CD4-positive, alpha-beta memory T cell (primary cell): ENCODE data around the gene NGLY1. TPM values are rescaled to one million over a fixed set of nuclear protein-coding genes. Genes with fewer than 3 reads are reported as not detected.

Experiments
- CTCF ChIA-PET: fragments of 350-600 bp; sonication (Branson Sonifier 250); formaldehyde crosslinking; loops from one replicate; lab custom pipeline; 2021; ENCODE audit warnings: inconsistent platforms; ENCODE audit not compliant: partially characterized antibody; lab: Charles Lee
- POLR2A ChIA-PET: fragments of 350-600 bp; sonication (Branson Sonifier 250); formaldehyde crosslinking; loops from one replicate; lab custom pipeline; 2021; ENCODE audit not compliant: partially characterized antibody; lab: Charles Lee
- DNase-seq, 5 donors: peaks; one replicate each; pipeline versions ENCODE4 v3.0.0 to v3.0.0-alpha.2; 2020 to 2022; ENCODE audit warnings: mixed read lengths in 1 of 5
- H3K27ac ChIP-seq: one replicate; pipeline ENCODE4 v1.7.0; 2013; ENCODE audit warnings: low read depth, low read length
- H3K27me3 ChIP-seq: 2 replicates; pipeline ENCODE4 v1.7.0; 2013; ENCODE audit warnings: mild to moderate bottlenecking, low read length, moderate library complexity; ENCODE audit not compliant: insufficient read depth
- H3K36me3 ChIP-seq: 2 replicates; pipeline ENCODE4 v1.7.0; 2013; ENCODE audit warnings: mild to moderate bottlenecking, low read length, moderate library complexity; ENCODE audit not compliant: insufficient read depth
- H3K4me1 ChIP-seq: 2 replicates; pipeline ENCODE4 v1.7.0; 2013; ENCODE audit warnings: mild to moderate bottlenecking, low read length, moderate library complexity; ENCODE audit not compliant: insufficient read depth
- H3K4me3 ChIP-seq, 2 donors: one replicate each; pipeline ENCODE4 v1.7.0; 2013; ENCODE audit warnings: low read length in 2 of 2, mild to moderate bottlenecking in 1 of 2
- H3K9me3 ChIP-seq, 2 donors: one replicate each; pipeline ENCODE4 v1.7.0; 2013; ENCODE audit warnings: low read length in 2 of 2, control low read depth in 1 of 2; ENCODE audit not compliant: control insufficient read depth in 1 of 2
- H3K27ac Mint-ChIP-seq, 7 donors: one replicate each; pipeline ENCODE4 v1.8.0; 2020 to 2021; ENCODE audit warnings: mixed read lengths in 7 of 7, mild to moderate bottlenecking in 6 of 7, inconsistent platforms in 3 of 7, moderate library complexity in 3 of 7
- H3K27me3 Mint-ChIP-seq, 2 donors: one replicate each; pipeline ENCODE4 v1.8.0; 2020 to 2021; ENCODE audit warnings: mixed read lengths in 2 of 2
- H3K36me3 Mint-ChIP-seq, 2 donors: one replicate each; pipeline ENCODE4 v1.8.0; 2020 to 2021; ENCODE audit warnings: mixed read lengths in 2 of 2, inconsistent platforms in 1 of 2, mild to moderate bottlenecking in 1 of 2
- H3K4me1 Mint-ChIP-seq, 4 donors: one replicate each; pipeline ENCODE4 v1.8.0; 2020 to 2021; ENCODE audit warnings: mixed read lengths in 4 of 4, mild to moderate bottlenecking in 1 of 4
- H3K4me3 Mint-ChIP-seq, 8 donors: one replicate each; pipeline ENCODE4 v1.8.0; 2020 to 2021; ENCODE audit warnings: mixed read lengths in 8 of 8, mild to moderate bottlenecking in 7 of 8, moderate library complexity in 6 of 8, inconsistent platforms in 3 of 8
- H3K9me3 Mint-ChIP-seq, 8 donors: one replicate each; pipeline ENCODE4 v1.8.0; 2020 to 2021; ENCODE audit warnings: mixed read lengths in 8 of 8, mild to moderate bottlenecking in 5 of 8, inconsistent platforms in 3 of 8, moderate library complexity in 1 of 8
- intact Hi-C: fragments of 100-400 bp; cut with micrococcal nuclease; formaldehyde crosslinking; loops from one replicate; pipeline ENCODE4 v1.15.1; 2023
- polyA plus RNA-seq, 2 donors: library from polyadenylated mRNA; unstranded; fragments of 300-500 nt; fragmentation: Illumina TruSeq; gene quantifications; one replicate each; pipeline ENCODE4 v1.2.3, GENCODE V29; 2021
- total RNA-seq, 2 experiments: library from RNA; stranded (reverse); gene quantifications; one replicate each; pipeline ENCODE4 v1.2.3, GENCODE V29; 2021

Gene NGLY1
- total and polyA plus RNA-seq, 4 experiments from 2014 or later, result 52.0 to 74.3 (median 64.7) TPM

- Mint-ChIP-seq H3K27ac (no peak overlapping the region), H3K9me3 (no peaks in the 10 kb centered on the region), H3K36me3 (no peaks in the 10 kb centered on the region), H3K27me3 (peaks cover 0 to 5% of the 10 kb centered on the region in 2 donors), H3K4me1 (no peaks in the 10 kb centered on the region), H3K4me3 (no peak overlapping the region)
- no peak overlapping the region for H3K4me3 ChIP-seq
- no peak overlapping the region for H3K27ac ChIP-seq
- ChIA-PET CTCF (interaction anchor here (1.0 kb wide), 1 partner anchor 12 kb away, joined by 3 read pairs; no protein-coding TSS in a partner anchor), POLR2A (no interaction called here)
- no peaks in the 10 kb centered on the region for H3K36me3 ChIP-seq
- H3K9me3 ChIP-seq, result no peaks in the 10 kb centered on the region
- intact Hi-C loops, result no loop called here
- H3K4me1 ChIP-seq, result no peaks in the 10 kb centered on the region
- no peaks in the 10 kb centered on the region for H3K27me3 ChIP-seq
- no peak for DNase-seq
Measured at GRCh38 chr3:25679642-25680302, 103.5 kb downstream of the NGLY1 start.

DNA sequence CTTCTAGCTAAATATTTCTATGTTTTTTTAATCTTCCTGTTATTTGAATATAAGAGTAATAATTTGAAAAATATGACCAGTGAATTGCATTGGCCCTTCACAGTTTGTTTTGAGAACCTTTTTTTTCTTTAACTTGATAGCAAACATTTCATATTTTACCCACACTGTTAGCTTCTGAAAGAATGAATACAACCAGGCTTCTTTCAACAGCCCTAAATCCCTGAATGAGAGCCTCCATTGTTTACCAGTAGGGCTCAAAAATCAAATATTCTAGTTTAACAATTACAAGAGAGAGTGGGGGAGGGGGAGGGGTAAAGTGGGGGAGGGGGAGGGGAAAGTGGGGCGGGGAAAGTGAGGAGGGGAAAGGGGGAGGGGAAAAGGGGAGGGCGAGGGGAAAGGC lies 104.1 kb downstream of the NGLY1 start:
- Histone ChIP-seq H3K4me1 (no peaks in the 10 kb centered on the region), H3K4me3 (no peak overlapping the region), H3K27ac (no peak overlapping the region), H3K27me3 (no peaks in the 10 kb centered on the region), H3K36me3 (no peaks in the 10 kb centered on the region), H3K9me3 (no peaks in the 10 kb centered on the region)
- peaks cover 0 to 5% of the 10 kb centered on the region in 2 donors for H3K27me3 Mint-ChIP-seq
- no peak overlapping the region for H3K4me3 Mint-ChIP-seq
- no peaks in the 10 kb centered on the region for H3K4me1 Mint-ChIP-seq
- no peak overlapping the region for H3K27ac Mint-ChIP-seq
- intact Hi-C loops, result no loop called here
- no peaks in the 10 kb centered on the region for H3K36me3 Mint-ChIP-seq
- CTCF ChIA-PET, result no interaction called here
- no peak for DNase-seq
- POLR2A ChIA-PET, result no interaction called here
- H3K9me3 Mint-ChIP-seq, result no peaks in the 10 kb centered on the region

- Histone ChIP-seq H3K27me3 (no peaks in the 10 kb centered on the region), H3K27ac (no peak overlapping the region), H3K4me1 (no peaks in the 10 kb centered on the region), H3K36me3 (no peaks in the 10 kb centered on the region), H3K9me3 (no peaks in the 10 kb centered on the region), H3K4me3 (no peak overlapping the region)
- intact Hi-C loops, result no loop called here
- no peak overlapping the region for H3K27ac Mint-ChIP-seq
- no peak for DNase-seq
- CTCF ChIA-PET, result no interaction called here
- H3K36me3 Mint-ChIP-seq, result no peaks in the 10 kb centered on the region
- no peaks in the 10 kb centered on the region for H3K9me3 Mint-ChIP-seq
- no peaks in the 10 kb centered on the region for H3K4me1 Mint-ChIP-seq
- no peak overlapping the region for H3K4me3 Mint-ChIP-seq
- peaks cover 0 to 5% of the 10 kb centered on the region in 2 donors for H3K27me3 Mint-ChIP-seq
- POLR2A ChIA-PET, result no interaction called here
Measured at GRCh38 chr3:25678581-25678980, 104.7 kb downstream of the NGLY1 start.

GRCh38 chr3:25677121-25677520 lies 106.1 kb downstream of the NGLY1 start:
- DNase-seq, result peak in 1 of 5 donors; percentile 38
- Mint-ChIP-seq H3K36me3 (no peaks in the 10 kb centered on the region), H3K9me3 (no peaks in the 10 kb centered on the region), H3K27ac (no peak overlapping the region), H3K4me3 (no peak overlapping the region), H3K4me1 (no peaks in the 10 kb centered on the region), H3K27me3 (peaks cover 0 to 5% of the 10 kb centered on the region in 2 donors)
- H3K27me3 ChIP-seq, result no peaks in the 10 kb centered on the region
- H3K9me3 ChIP-seq, result no peaks in the 10 kb centered on the region
- no peaks in the 10 kb centered on the region for H3K4me1 ChIP-seq
- no peak overlapping the region for H3K4me3 ChIP-seq
- intact Hi-C loops, result no loop called here
- no peaks in the 10 kb centered on the region for H3K36me3 ChIP-seq
- ChIA-PET POLR2A (interaction anchor here (0.7 kb wide), 1 partner anchor 11 kb away, joined by 3 read pairs; no protein-coding TSS in a partner anchor), CTCF (interaction anchor here (1.1 kb wide), 1 partner anchor 29 kb away, joined by 5 read pairs; no protein-coding TSS in a partner anchor)
- H3K27ac ChIP-seq, result no peak overlapping the region

GRCh38 chr3:25674670-25675069 lies 108.6 kb downstream of the NGLY1 start:
- no peak for DNase-seq
- ChIA-PET POLR2A (no interaction called here), CTCF (no interaction called here)
- Mint-ChIP-seq H3K27me3 (peaks cover 0 to 5% of the 10 kb centered on the region in 2 donors), H3K27ac (no peak overlapping the region), H3K4me3 (no peak overlapping the region), H3K9me3 (no peaks in the 10 kb centered on the region), H3K4me1 (peaks cover 0 to 4% (median 0%) of the 10 kb centered on the region in 4 donors), H3K36me3 (no peaks in the 10 kb centered on the region)
- Histone ChIP-seq H3K4me1 (no peaks in the 10 kb centered on the region), H3K27me3 (no peaks in the 10 kb centered on the region), H3K9me3 (no peaks in the 10 kb centered on the region), H3K36me3 (no peaks in the 10 kb centered on the region), H3K27ac (no peak overlapping the region), H3K4me3 (no peak overlapping the region)
- intact Hi-C loops, result no loop called here

DNA sequence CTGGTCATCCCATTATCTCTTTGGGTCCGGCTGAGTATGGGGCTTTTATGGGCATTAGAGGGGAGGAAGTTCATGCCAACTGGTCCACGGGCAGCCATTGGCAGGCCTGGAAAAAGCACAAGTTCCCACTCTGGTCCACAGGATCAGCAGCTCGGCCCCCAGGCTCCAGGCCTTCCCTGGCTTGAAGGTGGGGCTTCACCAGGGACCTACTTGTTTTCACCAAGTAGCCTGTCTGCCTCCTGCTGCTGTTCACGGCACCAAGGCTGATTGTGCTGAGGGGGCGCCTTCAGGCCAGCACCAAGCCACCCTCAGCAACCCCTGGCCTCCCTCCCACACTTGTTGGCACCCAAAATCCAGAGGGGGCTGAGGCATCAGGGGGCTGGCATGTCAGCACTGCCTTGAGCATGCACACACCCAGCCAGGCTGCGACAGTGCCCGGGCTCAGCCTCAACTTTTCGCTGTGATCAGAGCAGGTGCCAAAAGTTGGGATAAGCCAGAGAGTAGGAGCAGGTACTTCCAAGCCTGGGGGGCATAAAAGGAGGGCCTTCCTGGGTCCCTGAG lies 109.4 kb downstream of the NGLY1 start:
- H3K27me3 Mint-ChIP-seq, result peaks cover 0 to 5% of the 10 kb centered on the region in 2 donors
- H3K36me3 Mint-ChIP-seq, result no peaks in the 10 kb centered on the region
- H3K27me3 ChIP-seq, result no peaks in the 10 kb centered on the region
- H3K4me3 Mint-ChIP-seq, result no peak overlapping the region
- no peaks in the 10 kb centered on the region for H3K9me3 Mint-ChIP-seq
- H3K36me3 ChIP-seq, result no peaks in the 10 kb centered on the region
- peaks cover 0 to 4% (median 0%) of the 10 kb centered on the region in 4 donors for H3K4me1 Mint-ChIP-seq
- no peak overlapping the region for H3K27ac Mint-ChIP-seq
- H3K27ac ChIP-seq, result no peak overlapping the region
- no peak for DNase-seq
- CTCF ChIA-PET, result no interaction called here
- H3K4me3 ChIP-seq, result no peak overlapping the region
- POLR2A ChIA-PET, result no interaction called here
- intact Hi-C loops, result no loop called here
- no peaks in the 10 kb centered on the region for H3K9me3 ChIP-seq
- no peaks in the 10 kb centered on the region for H3K4me1 ChIP-seq
